Smooth muscle cell (in vitro differentiated cells): ENCODE data around the gene SIK3. TPM values are rescaled to one million over a fixed set of nuclear protein-coding genes. Genes with fewer than 3 reads are reported as not detected.

ENCODE experiments used
- DNase-seq: peaks from one replicate; lab custom pipeline; 2025; ENCODE audit not compliant: unreplicated experiment; lab: John Stamatoyannopoulos, UW
- H2AFZ ChIP-seq: fragments of 200-600 bp; sonication (generic); 2 replicates; pipeline ENCODE4 v1.6.0; 2016; ENCODE audit warnings: antibody characterized with exemption, low read depth, mild to moderate bottlenecking
- H3F3A ChIP-seq: fragments of 200-600 bp; sonication (generic); 2 replicates; pipeline ENCODE4 v1.6.0; 2017; ENCODE audit warnings: antibody characterized with exemption, low read depth
- H3K27ac ChIP-seq: fragments of 200-600 bp; sonication (generic); 2 replicates; pipeline ENCODE4 v1.5.1; 2016; ENCODE audit warnings: low read depth, mild to moderate bottlenecking
- H3K27me3 ChIP-seq: fragments of 200-600 bp; sonication (generic); 2 replicates; pipeline ENCODE4 v1.6.1; 2016; ENCODE audit warnings: low read depth, mild to moderate bottlenecking
- H3K36me3 ChIP-seq: fragments of 200-600 bp; sonication (generic); 2 replicates; pipeline ENCODE4 v1.5.1; 2016; ENCODE audit warnings: low read depth
- H3K4me1 ChIP-seq: fragments of 200-600 bp; sonication (generic); 2 replicates; pipeline ENCODE4 v1.5.1; 2016; ENCODE audit warnings: low read depth
- H3K4me2 ChIP-seq: fragments of 200-600 bp; sonication (generic); 2 replicates; pipeline ENCODE4 v1.6.0; 2016; ENCODE audit warnings: mild to moderate bottlenecking
- H3K4me3 ChIP-seq: fragments of 200-600 bp; sonication (generic); 2 replicates; pipeline ENCODE4 v1.5.1; 2016; ENCODE audit warnings: mild to moderate bottlenecking
- H3K79me2 ChIP-seq: fragments of 200-600 bp; sonication (generic); 2 replicates; pipeline ENCODE4 v1.6.0; 2016; ENCODE audit warnings: low read depth, mild to moderate bottlenecking
- H3K9ac ChIP-seq: fragments of 200-600 bp; sonication (generic); 2 replicates; pipeline ENCODE4 v1.6.0; 2016; ENCODE audit warnings: low read depth
- H3K9me3 ChIP-seq: fragments of 200-600 bp; sonication (generic); replicated peaks from 2 replicates; pipeline ENCODE4 v1.5.1; 2016; ENCODE audit warnings: low read depth
- H4K20me1 ChIP-seq: fragments of 200-600 bp; sonication (generic); 2 replicates; pipeline ENCODE4 v1.6.0; 2016; ENCODE audit warnings: low read depth
- WGBS: methylation state at CpG from one replicate; pipeline ENCODE4 v1.1.7; 2016; ENCODE audit warnings: low lambda C conversion rate; 5-methylcytosine and 5-hydroxymethylcytosine counted together
- polyA plus RNA-seq: library from polyadenylated mRNA; unstranded; fragments of >200 nt; fragmentation: Nextera tagmentation; extraction: Ambion mirVana; gene quantifications from 2 replicates; pipeline ENCODE4 v1.2.1, GENCODE V29; 2016
- total RNA-seq: library from RNA; depleted of rRNA; stranded (reverse); fragments of >200 nt; gene quantifications from 2 replicates; pipeline ENCODE4 v1.2.3, GENCODE V29; 2014
- TF ChIP-seq, protein P1 (sequence below): fragments of 200-600 bp; sonication (generic); IDR thresholded peaks from 2 replicates; pipeline ENCODE4 v1.5.1; 2017; ENCODE audit warnings: borderline replicate concordance, mild to moderate bottlenecking, antibody characterized with exemption; ENCODE audit not compliant: insufficient read depth, poor library complexity, severe bottlenecking

Gene SIK3
- total and polyA plus RNA-seq, 2 experiments from 2014 or later, result 11.0 to 11.9 TPM

DNA sequence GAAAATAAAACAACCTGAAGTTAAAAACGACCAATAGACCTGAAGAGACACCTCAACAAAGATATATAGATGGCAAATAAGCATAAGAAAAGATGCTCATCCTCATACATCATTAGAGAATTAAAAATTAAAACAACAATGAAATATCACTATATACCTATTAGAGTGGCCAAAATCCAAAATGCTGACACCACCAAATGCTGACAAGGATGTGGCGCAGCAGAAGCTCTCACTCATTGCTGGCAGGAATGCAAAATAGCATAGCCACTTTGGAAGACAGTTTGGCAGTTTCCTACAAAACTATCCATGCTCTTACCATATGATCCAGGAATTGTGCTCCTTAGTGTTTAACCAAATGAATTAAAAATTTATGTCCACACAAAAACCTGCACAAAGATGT lies 205.9 kb downstream of the SIK3 start:
- Histone ChIP-seq H3K79me2 (no peaks in the 10 kb centered on the region), H3K27me3 (no peaks in the 10 kb centered on the region), H3K27ac (no peak overlapping the region), H2AFZ (no peak overlapping the region), H3K4me1 (no peaks in the 10 kb centered on the region), H3K4me3 (no peak overlapping the region), H4K20me1 (no peaks in the 10 kb centered on the region), H3K36me3 (no peaks in the 10 kb centered on the region), H3K4me2 (no peak overlapping the region), H3F3A (no peaks in the 10 kb centered on the region), H3K9ac (no peak overlapping the region), H3K9me3 (no peaks in the 10 kb centered on the region)
- DNase-seq, result no peak
- TF ChIP-seq, protein P1, sequence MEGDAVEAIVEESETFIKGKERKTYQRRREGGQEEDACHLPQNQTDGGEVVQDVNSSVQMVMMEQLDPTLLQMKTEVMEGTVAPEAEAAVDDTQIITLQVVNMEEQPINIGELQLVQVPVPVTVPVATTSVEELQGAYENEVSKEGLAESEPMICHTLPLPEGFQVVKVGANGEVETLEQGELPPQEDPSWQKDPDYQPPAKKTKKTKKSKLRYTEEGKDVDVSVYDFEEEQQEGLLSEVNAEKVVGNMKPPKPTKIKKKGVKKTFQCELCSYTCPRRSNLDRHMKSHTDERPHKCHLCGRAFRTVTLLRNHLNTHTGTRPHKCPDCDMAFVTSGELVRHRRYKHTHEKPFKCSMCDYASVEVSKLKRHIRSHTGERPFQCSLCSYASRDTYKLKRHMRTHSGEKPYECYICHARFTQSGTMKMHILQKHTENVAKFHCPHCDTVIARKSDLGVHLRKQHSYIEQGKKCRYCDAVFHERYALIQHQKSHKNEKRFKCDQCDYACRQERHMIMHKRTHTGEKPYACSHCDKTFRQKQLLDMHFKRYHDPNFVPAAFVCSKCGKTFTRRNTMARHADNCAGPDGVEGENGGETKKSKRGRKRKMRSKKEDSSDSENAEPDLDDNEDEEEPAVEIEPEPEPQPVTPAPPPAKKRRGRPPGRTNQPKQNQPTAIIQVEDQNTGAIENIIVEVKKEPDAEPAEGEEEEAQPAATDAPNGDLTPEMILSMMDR, result no peak
- 88% methylated on average over 2 of the region's 2 CpGs for WGBS

GRCh38 chr11:116891746-116892145 lies 206.5 kb downstream of the SIK3 start:
- Histone ChIP-seq H3K9ac (no peak overlapping the region), H2AFZ (no peak overlapping the region), H3K9me3 (no peaks in the 10 kb centered on the region), H3K36me3 (no peaks in the 10 kb centered on the region), H3K27ac (no peak overlapping the region), H3K79me2 (no peaks in the 10 kb centered on the region), H3F3A (no peaks in the 10 kb centered on the region), H3K4me2 (no peak overlapping the region), H3K4me3 (no peak overlapping the region), H3K4me1 (no peaks in the 10 kb centered on the region), H3K27me3 (no peaks in the 10 kb centered on the region), H4K20me1 (no peaks in the 10 kb centered on the region)
- TF ChIP-seq, protein P1, result no peak
- DNase-seq, result no peak
- 100% methylated on average over 2 of the region's 2 CpGs for WGBS

GRCh38 chr11:116890607-116891006 lies 207.6 kb downstream of the SIK3 start:
- H2AFZ ChIP-seq, result no peak overlapping the region
- H3K4me3 ChIP-seq, result no peak overlapping the region
- no peak overlapping the region for H3K9ac ChIP-seq
- 96% methylated on average over 4 of the region's 4 CpGs for WGBS
- H3K4me1 ChIP-seq, result no peaks in the 10 kb centered on the region
- TF ChIP-seq, protein P1, result no peak
- H3K36me3 ChIP-seq, result no peaks in the 10 kb centered on the region
- no peaks in the 10 kb centered on the region for H3K27me3 ChIP-seq
- H3F3A ChIP-seq, result no peaks in the 10 kb centered on the region
- no peak for DNase-seq
- H3K27ac ChIP-seq, result no peak overlapping the region
- no peaks in the 10 kb centered on the region for H3K9me3 ChIP-seq
- no peaks in the 10 kb centered on the region for H4K20me1 ChIP-seq
- H3K4me2 ChIP-seq, result no peak overlapping the region
- H3K79me2 ChIP-seq, result no peaks in the 10 kb centered on the region

DNA sequence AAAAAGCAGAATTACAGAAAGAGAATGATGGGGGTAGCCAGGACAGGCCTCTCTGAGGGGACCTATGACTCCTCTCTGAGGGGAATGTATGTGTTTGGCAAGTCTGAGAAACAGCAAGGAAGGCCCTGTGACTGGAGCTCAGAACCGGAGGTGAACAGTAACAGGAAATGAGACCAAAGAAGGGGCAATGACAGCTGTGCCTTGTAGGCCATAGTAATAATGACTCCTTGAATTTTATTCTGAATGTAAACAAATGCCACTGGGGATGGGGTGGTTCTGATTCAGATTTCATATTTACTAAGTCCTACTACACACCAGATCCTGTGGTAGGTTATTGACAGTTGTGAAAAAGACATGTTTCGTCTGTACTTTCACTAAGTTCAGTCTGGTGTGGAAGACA lies 208.0 kb downstream of the SIK3 start:
- Histone ChIP-seq H3K27me3 (no peaks in the 10 kb centered on the region), H3K79me2 (no peaks in the 10 kb centered on the region), H3K27ac (no peak overlapping the region), H3K36me3 (no peaks in the 10 kb centered on the region), H3K4me1 (no peaks in the 10 kb centered on the region), H2AFZ (no peak overlapping the region), H3K9ac (no peak overlapping the region), H3K9me3 (no peaks in the 10 kb centered on the region), H3K4me2 (no peak overlapping the region), H4K20me1 (no peaks in the 10 kb centered on the region), H3F3A (no peaks in the 10 kb centered on the region), H3K4me3 (no peak overlapping the region)
- no peak for DNase-seq
- 97% methylated on average over 2 of the region's 2 CpGs for WGBS
- TF ChIP-seq, protein P1, result no peak
